Aorta (tissue), 5 donors: ENCODE results near the gene DDX42. TPM values are rescaled to one million over a fixed set of nuclear protein-coding genes. Genes with fewer than 3 reads are reported as not detected.

ENCODE experiments used
- ATAC-seq: fragments of 200-7000 bp; cut with Tn5 transposase; one replicate; pipeline ENCODE4 v1.9.1; 2022; ENCODE audit warnings: moderate library complexity; ENCODE audit not compliant: low FRiP score
- DNase-seq, 2 donors: peaks; one replicate each; pipeline ENCODE4 v3.0.0-alpha.2; 2020
- H3K27ac ChIP-seq, 2 donors: one replicate each; pipeline ENCODE4 v1.5.1; 2013; ENCODE audit warnings: low read length in 2 of 2, mild to moderate bottlenecking in 2 of 2, moderate library complexity in 2 of 2, control low read depth in 1 of 2, inconsistent platforms in 1 of 2, low read depth in 1 of 2
- H3K27me3 ChIP-seq, 2 donors: one replicate each; pipeline ENCODE4 v1.6.1; 2013; ENCODE audit warnings: control low read depth in 1 of 2, low read length in 1 of 2, mild to moderate bottlenecking in 1 of 2, moderate library complexity in 1 of 2; ENCODE audit not compliant: insufficient read depth in 2 of 2, control insufficient read depth in 1 of 2
- H3K36me3 ChIP-seq, 2 donors: one replicate each; pipeline ENCODE4 v1.6.1; 2013; ENCODE audit warnings: control low read depth in 1 of 2, low read length in 1 of 2, mild to moderate bottlenecking in 1 of 2; ENCODE audit not compliant: insufficient read depth in 2 of 2, control insufficient read depth in 1 of 2
- H3K4me1 ChIP-seq, 2 donors: one replicate each; pipeline ENCODE4 v1.6.1; 2013; ENCODE audit warnings: low read length in 2 of 2, control low read depth in 1 of 2, mild to moderate bottlenecking in 1 of 2, moderate library complexity in 1 of 2; ENCODE audit not compliant: insufficient read depth in 2 of 2, control insufficient read depth in 1 of 2
- H3K4me3 ChIP-seq, 2 donors: one replicate each; pipeline ENCODE4 v1.5.1; 2013; ENCODE audit warnings: low read length in 2 of 2, control low read depth in 1 of 2, mild to moderate bottlenecking in 1 of 2
- H3K9me3 ChIP-seq: one replicate; pipeline ENCODE4 v1.6.1; 2013; ENCODE audit warnings: mild to moderate bottlenecking, low read length; ENCODE audit not compliant: control insufficient read depth
- WGBS, 2 donors: extraction: QIAGEN DNeasy Blood & Tissue Kit; methylation state at CpG; one replicate each; pipeline ENCODE4 v1.1.7; 2013; 5-methylcytosine and 5-hydroxymethylcytosine counted together
- intact Hi-C, 2 donors: fragments of 100-400 bp; cut with DNase I; formaldehyde crosslinking; loops; one replicate each; pipeline versions ENCODE4 v1.14.2 to v1.15.0; 2022
- polyA plus RNA-seq, 2 donors: library from polyadenylated mRNA; stranded (reverse); fragments of 200-250 nt; gene quantifications; one replicate each; pipeline ENCODE4 v1.2.3, GENCODE V29; 2013
- total RNA-seq, 2 donors: library from RNA; stranded (reverse); fragmentation: NEBNext Ultra II Directional; extraction: Animal tissue kit (Norgen Biotek cat#: 25700); gene quantifications; one replicate each; pipeline ENCODE4 v1.2.1, GENCODE V29; 2021
- donor health status: healthy with polysubstance abuse.
- donor health status: Bipolar disorder and iron deficiency.
- donor health status: DM: no; HTN: no; CAD: no.
- donor health status: DM: no; HTN: no; CAD: no.
- donor health status: DM: yes; HTN: yes; CAD: no.

The DDX42 gene
- total and polyA plus RNA-seq, 4 donors, result 63.7 to 136 (median 105) TPM

DNA sequence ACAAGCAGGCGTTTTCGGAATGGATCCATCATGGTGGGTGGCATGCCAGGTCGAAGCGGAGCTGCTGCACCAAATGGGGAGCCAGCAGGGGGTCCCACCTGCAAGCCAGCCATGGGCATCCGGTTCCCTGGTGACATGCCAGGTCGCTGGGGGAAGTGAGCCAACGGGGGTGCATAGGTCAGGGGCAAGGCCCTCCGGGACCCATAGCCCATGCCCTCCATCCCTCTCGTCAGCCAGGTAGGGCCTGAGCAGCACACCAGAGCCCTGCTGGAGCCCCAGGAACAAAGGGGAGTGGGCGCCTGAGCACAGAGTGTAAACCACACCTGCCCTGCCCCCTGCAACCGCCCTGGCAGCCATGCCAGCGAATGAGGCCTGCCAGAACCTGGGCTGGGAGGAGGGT is 63.5 kb downstream of the DDX42 start:
- no peak for ATAC-seq
- 81 to 83% methylated on average over 12 of the region's 12 CpGs for WGBS, 2 donors
- H3K4me1 ChIP-seq, result peaks cover 0 to 4% of the 10 kb centered on the region in 2 donors
- H3K27ac ChIP-seq, result peak overlapping the region in 1 of 2 donors; percentile 29
- no peak overlapping the region for H3K4me3 ChIP-seq
- intact Hi-C loops, result no loop called here
- H3K9me3 ChIP-seq, result no peaks in the 10 kb centered on the region
- peaks cover 6 to 10% of the 10 kb centered on the region in 2 donors for H3K36me3 ChIP-seq
- no peaks in the 10 kb centered on the region for H3K27me3 ChIP-seq
- peak in 1 of 2 donors; percentile 71 for DNase-seq

DNA sequence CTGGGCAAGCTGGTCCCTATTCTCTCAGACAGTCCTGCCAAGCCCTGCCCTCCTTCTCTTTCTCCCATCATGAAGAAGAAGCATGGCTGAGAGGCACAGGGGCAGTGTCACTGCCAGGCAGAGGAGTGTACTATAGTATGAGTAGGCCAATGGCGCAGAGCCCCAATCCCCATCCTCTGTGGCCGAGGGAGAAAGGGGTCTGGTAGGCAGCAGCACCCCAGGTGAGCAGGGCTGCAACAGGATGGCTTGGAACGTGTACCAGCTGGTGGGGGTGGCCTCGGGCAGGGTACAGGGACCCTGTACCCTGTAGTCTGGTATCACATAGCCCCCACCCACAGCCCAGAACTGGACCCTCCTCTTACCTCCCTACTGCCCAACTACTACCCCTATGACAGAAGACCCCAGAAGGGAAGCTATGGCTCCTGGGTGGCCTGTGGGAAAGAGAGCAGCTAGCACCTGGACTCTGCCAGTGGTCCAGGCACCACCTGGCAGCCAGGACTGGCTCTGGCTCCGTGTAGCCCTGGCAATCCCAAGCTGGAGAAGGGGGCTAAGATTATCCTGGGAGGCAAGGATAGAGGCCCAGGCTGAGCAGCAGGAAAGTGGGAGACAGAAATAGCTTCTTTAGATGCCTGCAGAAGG is 64.1 kb downstream of the DDX42 start:
- H3K4me1 ChIP-seq, result peaks cover 0 to 4% of the 10 kb centered on the region in 2 donors
- intact Hi-C loops, result no loop called here
- ATAC-seq, result no peak
- H3K4me3 ChIP-seq, result no peak overlapping the region
- WGBS, 2 donors, result 60 to 66% methylated on average over 5 of the region's 5 CpGs
- peak overlapping the region in 1 of 2 donors; percentile 29 for H3K27ac ChIP-seq
- no peaks in the 10 kb centered on the region for H3K9me3 ChIP-seq
- no peaks in the 10 kb centered on the region for H3K27me3 ChIP-seq
- peak in 1 of 2 donors; percentile 55 for DNase-seq
- H3K36me3 ChIP-seq, result peaks cover 2 to 6% of the 10 kb centered on the region in 2 donors

DNA sequence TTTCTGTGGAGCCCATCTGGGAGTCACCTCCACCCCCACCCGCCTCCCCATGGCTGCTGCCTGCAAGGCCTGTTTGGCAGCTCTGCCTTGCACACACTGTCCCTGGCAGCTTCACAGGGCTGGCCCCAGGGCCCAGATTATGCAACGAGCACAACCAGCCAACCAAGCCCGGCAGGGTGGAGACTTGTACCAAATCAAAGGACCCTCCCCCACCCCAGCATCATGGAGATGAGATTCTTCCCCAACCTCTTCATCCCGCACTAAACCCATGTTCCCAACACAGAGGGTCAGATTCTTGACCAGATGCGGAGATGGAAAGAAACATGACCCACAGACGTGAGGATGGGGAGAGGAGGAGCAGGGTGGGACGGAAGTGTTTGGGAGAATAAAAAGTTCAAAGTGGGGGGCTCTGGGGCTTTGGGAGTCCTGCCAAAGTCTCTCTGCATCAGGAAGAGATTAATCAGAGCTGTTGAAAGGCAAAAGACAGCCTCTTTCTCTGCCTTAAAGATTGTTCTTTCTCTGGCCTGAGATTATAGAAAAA is 64.7 kb downstream of the DDX42 start:
- H3K9me3 ChIP-seq, result no peaks in the 10 kb centered on the region
- intact Hi-C loops, result no loop called here
- H3K27ac ChIP-seq, result peak overlapping the region in 1 of 2 donors; percentile 23
- DNase-seq, result peak; percentile 90 to 95
- H3K36me3 ChIP-seq, result peaks cover 2 to 3% of the 10 kb centered on the region in 2 donors
- no peaks in the 10 kb centered on the region for H3K27me3 ChIP-seq
- H3K4me1 ChIP-seq, result peaks cover 0 to 4% of the 10 kb centered on the region in 2 donors
- H3K4me3 ChIP-seq, result no peak overlapping the region
- ATAC-seq, result peak; percentile 71
- 15% methylated on average over 7 of the region's 7 CpGs for WGBS, 2 donors

DNA sequence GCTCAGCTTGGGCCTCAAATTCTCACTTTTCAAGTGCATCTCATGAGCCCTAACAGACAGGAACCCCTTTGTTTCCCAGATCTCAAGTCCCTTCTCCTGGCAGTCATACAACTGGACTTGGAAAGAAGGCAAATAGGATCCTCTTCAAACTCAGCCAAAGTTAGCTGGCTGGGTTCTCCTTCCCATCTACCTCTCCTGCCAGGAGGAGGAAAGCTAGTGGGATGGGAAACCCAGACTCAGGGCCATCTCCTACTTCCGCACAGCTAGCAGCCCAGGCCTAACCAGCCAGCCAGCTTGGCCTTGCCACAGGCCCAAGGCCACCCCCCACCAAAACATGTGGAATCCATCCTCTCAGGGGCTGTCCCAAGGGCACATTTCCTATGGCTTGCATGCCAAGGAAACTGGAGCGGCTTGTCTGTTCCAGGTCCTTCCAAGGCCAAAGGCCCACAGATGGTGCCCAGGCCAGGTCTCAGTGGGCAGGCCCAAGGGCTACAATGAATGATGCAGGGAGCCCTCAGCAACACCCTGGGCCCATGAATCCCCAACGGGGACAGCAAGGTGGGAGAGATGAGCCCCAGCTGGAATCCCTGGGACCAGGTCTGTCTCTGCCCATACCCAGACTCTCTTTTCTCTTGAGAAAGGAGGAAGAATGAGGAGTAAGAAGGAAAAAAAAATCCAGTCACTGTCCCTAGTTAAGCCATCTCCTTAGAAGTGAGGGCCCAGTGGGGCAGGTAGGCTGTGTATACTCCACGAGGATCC is 66.8 kb downstream of the DDX42 start:
- Histone ChIP-seq H3K4me3 (no peak overlapping the region), H3K36me3 (no peaks in the 10 kb centered on the region), H3K4me1 (peaks cover 2 to 4% of the 10 kb centered on the region in 2 donors), H3K9me3 (no peaks in the 10 kb centered on the region), H3K27ac (peak overlapping the region in 1 of 2 donors; percentile 64), H3K27me3 (no peaks in the 10 kb centered on the region)
- no peak for ATAC-seq
- intact Hi-C loops, result loop anchor here in 1 of 2 donors (5.0 kb wide), 1 partner anchor 68 kb away; the partner anchor contains the start of genes CCDC47 and DDX42
- 30 to 37% methylated on average over 4 of the region's 4 CpGs for WGBS, 2 donors
- peak in 1 of 2 donors; percentile 63 for DNase-seq

DNA sequence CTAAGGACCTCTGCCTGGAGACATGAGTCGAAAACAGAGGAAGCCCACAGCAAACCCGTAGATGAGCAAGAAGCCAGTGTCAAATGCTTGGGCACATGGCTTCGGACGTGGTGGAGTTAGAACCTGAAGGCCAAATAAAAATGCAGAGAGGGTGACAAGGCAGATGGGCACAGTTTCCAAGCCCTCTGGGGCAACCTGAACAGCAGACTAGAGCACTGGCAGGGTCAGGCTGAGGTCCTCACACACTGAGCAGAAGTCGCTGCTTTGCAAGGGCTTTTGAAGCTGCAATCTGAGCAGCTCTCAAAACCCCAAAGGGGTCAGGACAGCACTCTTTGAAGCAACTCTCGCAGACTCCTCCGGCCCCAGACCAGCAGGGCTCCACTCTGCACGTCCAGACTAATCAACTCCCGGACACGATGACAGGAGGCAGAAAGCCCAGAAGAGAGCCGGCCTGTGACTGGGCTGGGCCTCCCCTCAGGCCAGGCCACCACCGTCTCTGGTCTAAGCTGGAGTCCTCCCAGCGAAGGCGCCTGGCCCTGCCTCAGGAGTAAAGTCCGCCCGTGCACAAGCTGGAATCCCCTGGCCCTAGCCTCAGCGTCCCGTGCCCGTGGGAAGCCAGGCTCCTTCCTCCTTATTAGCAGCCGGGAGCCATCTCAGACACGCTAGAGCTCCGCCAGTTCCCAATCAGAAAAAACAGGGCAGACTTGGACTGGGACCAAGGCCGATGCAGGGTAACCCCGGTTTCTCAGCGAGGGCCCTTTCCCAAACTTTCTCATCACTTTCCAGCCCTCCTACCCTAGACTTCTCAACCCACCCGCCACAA is 67.6 kb downstream of the DDX42 start:
- H3K27me3 ChIP-seq, result no peaks in the 10 kb centered on the region
- DNase-seq (peak; percentile 73 to 82), ATAC-seq (peak; percentile 2)
- peak overlapping the region; percentile 75 for H3K4me3 ChIP-seq
- WGBS, 2 donors, result 1% methylated on average over 26 of the region's 26 CpGs
- H3K27ac ChIP-seq, result peak overlapping the region in 1 of 2 donors; percentile 64
- intact Hi-C loops, result loop anchor here in 1 of 2 donors (5.0 kb wide), 1 partner anchor 69 kb away; the partner anchor contains the start of genes CCDC47 and DDX42
- H3K36me3 ChIP-seq, result no peaks in the 10 kb centered on the region
- H3K4me1 ChIP-seq, result peaks cover 2 to 4% of the 10 kb centered on the region in 2 donors
- H3K9me3 ChIP-seq, result no peaks in the 10 kb centered on the region

DNA sequence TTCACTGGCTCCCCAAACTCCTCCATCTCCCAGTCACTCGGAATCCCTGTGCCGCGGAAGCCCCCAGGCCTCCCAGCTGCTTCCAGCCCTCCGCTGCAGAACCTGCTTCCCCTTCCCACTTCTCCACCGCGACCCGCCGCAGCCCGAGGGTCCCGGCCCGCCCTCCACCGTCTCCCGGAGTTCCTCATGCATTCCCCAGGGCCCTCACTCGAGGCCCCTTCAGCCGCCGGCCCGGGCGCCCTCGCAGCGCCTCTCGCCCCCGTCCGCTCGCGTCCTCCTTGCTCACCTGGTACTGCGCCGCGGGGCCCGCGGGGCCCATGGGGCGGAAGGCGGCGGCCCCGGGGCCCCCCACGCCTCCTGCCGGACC is 68.2 kb downstream of the DDX42 start:
- H3K4me1 ChIP-seq, result peaks cover 2 to 4% of the 10 kb centered on the region in 2 donors
- ATAC-seq, result no peak
- no peaks in the 10 kb centered on the region for H3K36me3 ChIP-seq
- H3K27me3 ChIP-seq, result no peaks in the 10 kb centered on the region
- WGBS, 2 donors, result 0% methylated on average over 36 of the region's 36 CpGs
- H3K4me3 ChIP-seq, result peak overlapping the region; percentile 75
- peak; percentile 72 to 84 for DNase-seq
- no peaks in the 10 kb centered on the region for H3K9me3 ChIP-seq
- intact Hi-C loops, result loop anchor here in 1 of 2 donors (5.0 kb wide), 1 partner anchor 70 kb away; the partner anchor contains the start of genes CCDC47 and DDX42
- peak overlapping the region; percentile 40 to 64 for H3K27ac ChIP-seq

DNA sequence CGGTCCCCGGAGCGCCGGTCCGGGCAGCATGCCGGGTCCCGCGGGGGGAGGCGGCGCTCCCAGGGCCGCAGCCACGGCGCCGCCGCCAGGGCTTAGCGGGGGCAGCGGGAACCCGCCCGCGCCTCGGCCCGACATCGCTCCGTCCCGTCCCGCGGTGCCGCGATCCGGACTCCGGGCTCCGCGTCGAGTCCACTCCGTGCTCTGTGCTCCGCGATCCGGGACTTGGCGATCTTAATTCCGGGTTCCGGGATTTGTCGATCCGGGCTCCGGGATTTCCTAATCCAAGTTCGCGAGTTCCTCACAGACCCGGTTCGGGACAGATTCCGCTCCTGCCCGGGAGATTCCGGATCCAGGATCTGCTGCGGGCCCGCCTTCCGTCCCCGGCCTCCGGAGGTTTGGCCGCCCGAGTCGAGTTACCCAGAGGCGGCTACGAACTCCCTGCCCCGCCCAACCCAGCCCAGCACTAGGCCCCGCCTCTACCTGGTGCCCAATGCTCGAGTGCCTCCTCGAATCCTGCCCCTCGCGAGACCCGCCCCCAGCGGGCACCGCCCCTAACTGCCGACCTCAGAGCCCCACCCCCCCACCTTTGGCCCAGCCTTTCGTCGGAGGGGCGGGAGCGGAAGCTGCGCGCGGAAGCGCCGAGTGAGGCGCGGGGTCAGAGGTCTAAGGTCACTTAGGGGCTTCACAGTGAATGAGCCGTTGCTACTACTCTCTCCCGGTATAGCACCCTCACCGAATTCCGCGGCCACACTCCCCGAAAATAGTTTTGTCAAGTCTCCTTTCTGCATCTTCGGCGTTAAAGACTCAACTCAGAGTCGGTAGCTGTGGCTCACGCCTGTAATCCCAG is 68.8 kb downstream of the DDX42 start, which contains the start of gene SMARCD2:
TSS of gene SMARCD2 (minus strand) at position 146 of the 847 bp plus-strand sequence. CDS start at position 135, 11 bp downstream.
- Histone ChIP-seq H3K27ac (peak within 1 kb of the TSS; percentile 40 to 64), H3K9me3 (no peaks in the 10 kb centered on the region), H3K36me3 (no peaks in the 10 kb centered on the region), H3K4me3 (peak within 1 kb of the TSS; percentile 75), H3K27me3 (no peaks in the 10 kb centered on the region), H3K4me1 (peaks cover 2 to 4% of the 10 kb centered on the region in 2 donors)
- intact Hi-C loops, result loop anchor here in 1 of 2 donors (5.0 kb wide), 1 partner anchor 70 kb away; the partner anchor contains the start of genes CCDC47 and DDX42
- DNase-seq, result peak; percentile 99 to 100
- ATAC-seq, result peak; percentile 96
- WGBS, 2 donors, result 0 to 1% methylated on average over 91 to 92 of the region's 92 CpGs
